Right atrium auricular region (tissue), 2 donors: ENCODE measurements around the gene PVALEF. TPM values are rescaled to one million over a fixed set of nuclear protein-coding genes. Genes with fewer than 3 reads are reported as not detected.

Experiments used
- DNase-seq: peaks from one replicate; pipeline ENCODE4 v3.0.0-alpha.2; 2019; ENCODE audit warnings: low spot score
- H3K27ac ChIP-seq, 2 donors: fragments of 200-600 bp; sonication (generic); 1 replicate in 1 of 2; 2 replicates in 1 of 2; pipeline ENCODE4 v1.5.1; 2016 to 2019
- H3K27me3 ChIP-seq, 2 donors: fragments of 200-600 bp; sonication (generic); one replicate each; pipeline versions ENCODE4 v1.5.1 to v1.6.0; 2017 to 2019
- H3K36me3 ChIP-seq: fragments of 200-600 bp; sonication (generic); one replicate; pipeline ENCODE4 v1.5.1; 2016
- H3K4me1 ChIP-seq, 2 donors: fragments of 200-600 bp; sonication (generic); one replicate each; pipeline versions ENCODE4 v1.5.1 to v1.6.0; 2017 to 2019
- H3K4me3 ChIP-seq, 2 donors: fragments of 200-600 bp; sonication (generic); 1 replicate in 1 of 2; 2 replicates in 1 of 2; pipeline ENCODE4 v1.5.1; 2017 to 2019; ENCODE audit warnings: mild to moderate bottlenecking in 1 of 2, moderate library complexity in 1 of 2
- H3K9me3 ChIP-seq, 2 donors: fragments of 200-600 bp; sonication (generic); one replicate each; pipeline ENCODE4 v1.5.1; 2019
- total RNA-seq, 2 donors: library from RNA; depleted of rRNA; stranded (reverse); fragments of >200 nt; gene quantifications; one replicate each; pipeline ENCODE4 v1.1.0, GENCODE V29; 2016
- TF ChIP-seq, protein P1 (sequence below), 2 donors: fragments of 200-600 bp; sonication (generic); IDR thresholded peaks; one replicate each; pipeline ENCODE4 v1.5.1; 2019; ENCODE audit warnings: antibody characterized with exemption in 2 of 2

PVALEF gene
- total RNA-seq, 2 donors from 2014 or later: not detected

DNA sequence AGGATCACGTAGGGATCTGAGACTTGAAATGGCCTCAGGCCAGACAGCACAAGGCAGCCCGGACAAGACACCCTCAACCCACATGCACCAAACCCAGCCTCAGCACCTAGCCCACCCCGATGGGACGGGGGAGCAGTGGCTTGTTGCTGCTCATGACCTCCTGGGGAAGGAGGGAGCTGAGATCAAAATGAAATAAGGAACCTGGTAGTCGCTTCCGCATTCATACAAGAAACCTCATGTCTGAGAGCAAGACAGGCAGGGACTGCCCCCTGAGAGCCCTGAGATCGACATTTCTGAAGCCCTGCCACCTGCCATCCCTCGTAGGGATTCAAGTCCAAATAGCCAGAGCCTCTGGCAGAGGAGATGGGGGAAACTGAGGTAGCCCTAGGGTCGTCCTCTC lies 63.1 kb downstream of the PVALEF start:
- Histone ChIP-seq H3K27me3 (no peaks in the 10 kb centered on the region), H3K27ac (no peak overlapping the region), H3K36me3 (peaks cover 26% of the 10 kb centered on the region), H3K4me3 (no peak overlapping the region), H3K9me3 (no peaks in the 10 kb centered on the region), H3K4me1 (peaks cover 0 to 6% of the 10 kb centered on the region in 2 donors)
- no peak for DNase-seq
- TF ChIP-seq, protein P1, sequence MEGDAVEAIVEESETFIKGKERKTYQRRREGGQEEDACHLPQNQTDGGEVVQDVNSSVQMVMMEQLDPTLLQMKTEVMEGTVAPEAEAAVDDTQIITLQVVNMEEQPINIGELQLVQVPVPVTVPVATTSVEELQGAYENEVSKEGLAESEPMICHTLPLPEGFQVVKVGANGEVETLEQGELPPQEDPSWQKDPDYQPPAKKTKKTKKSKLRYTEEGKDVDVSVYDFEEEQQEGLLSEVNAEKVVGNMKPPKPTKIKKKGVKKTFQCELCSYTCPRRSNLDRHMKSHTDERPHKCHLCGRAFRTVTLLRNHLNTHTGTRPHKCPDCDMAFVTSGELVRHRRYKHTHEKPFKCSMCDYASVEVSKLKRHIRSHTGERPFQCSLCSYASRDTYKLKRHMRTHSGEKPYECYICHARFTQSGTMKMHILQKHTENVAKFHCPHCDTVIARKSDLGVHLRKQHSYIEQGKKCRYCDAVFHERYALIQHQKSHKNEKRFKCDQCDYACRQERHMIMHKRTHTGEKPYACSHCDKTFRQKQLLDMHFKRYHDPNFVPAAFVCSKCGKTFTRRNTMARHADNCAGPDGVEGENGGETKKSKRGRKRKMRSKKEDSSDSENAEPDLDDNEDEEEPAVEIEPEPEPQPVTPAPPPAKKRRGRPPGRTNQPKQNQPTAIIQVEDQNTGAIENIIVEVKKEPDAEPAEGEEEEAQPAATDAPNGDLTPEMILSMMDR (IDR thresholded peaks at IDR 0.05): no peak

GRCh38 chr17:81228834-81229665 lies 63.7 kb downstream of the PVALEF start:
- Histone ChIP-seq H3K27ac (no peak overlapping the region), H3K4me1 (no peaks in the 10 kb centered on the region), H3K9me3 (no peaks in the 10 kb centered on the region), H3K36me3 (peaks cover 26% of the 10 kb centered on the region), H3K27me3 (no peaks in the 10 kb centered on the region), H3K4me3 (no peak overlapping the region)
- DNase-seq: no peak
- TF ChIP-seq, protein P1 (IDR thresholded peaks at IDR 0.05): no peak

DNA sequence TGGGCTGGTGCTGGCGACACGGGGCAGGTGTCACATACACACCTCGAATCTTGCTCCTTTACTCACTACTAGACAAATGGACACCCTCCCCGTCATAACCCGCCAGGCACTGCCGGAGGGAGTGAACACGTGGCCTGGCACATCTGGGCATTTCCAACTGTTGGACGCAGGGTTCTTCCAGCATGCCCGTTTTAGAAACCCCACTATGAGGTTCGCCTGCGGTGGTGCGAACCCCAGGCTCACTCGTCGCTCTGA lies 64.3 kb downstream of the PVALEF start:
- Histone ChIP-seq H3K9me3 (no peaks in the 10 kb centered on the region), H3K27ac (no peak overlapping the region), H3K4me1 (no peaks in the 10 kb centered on the region), H3K27me3 (no peaks in the 10 kb centered on the region), H3K36me3 (peaks cover 26% of the 10 kb centered on the region), H3K4me3 (no peak overlapping the region)
- no peak for DNase-seq
- TF ChIP-seq, protein P1 (IDR thresholded peaks at IDR 0.05): no peak

DNA sequence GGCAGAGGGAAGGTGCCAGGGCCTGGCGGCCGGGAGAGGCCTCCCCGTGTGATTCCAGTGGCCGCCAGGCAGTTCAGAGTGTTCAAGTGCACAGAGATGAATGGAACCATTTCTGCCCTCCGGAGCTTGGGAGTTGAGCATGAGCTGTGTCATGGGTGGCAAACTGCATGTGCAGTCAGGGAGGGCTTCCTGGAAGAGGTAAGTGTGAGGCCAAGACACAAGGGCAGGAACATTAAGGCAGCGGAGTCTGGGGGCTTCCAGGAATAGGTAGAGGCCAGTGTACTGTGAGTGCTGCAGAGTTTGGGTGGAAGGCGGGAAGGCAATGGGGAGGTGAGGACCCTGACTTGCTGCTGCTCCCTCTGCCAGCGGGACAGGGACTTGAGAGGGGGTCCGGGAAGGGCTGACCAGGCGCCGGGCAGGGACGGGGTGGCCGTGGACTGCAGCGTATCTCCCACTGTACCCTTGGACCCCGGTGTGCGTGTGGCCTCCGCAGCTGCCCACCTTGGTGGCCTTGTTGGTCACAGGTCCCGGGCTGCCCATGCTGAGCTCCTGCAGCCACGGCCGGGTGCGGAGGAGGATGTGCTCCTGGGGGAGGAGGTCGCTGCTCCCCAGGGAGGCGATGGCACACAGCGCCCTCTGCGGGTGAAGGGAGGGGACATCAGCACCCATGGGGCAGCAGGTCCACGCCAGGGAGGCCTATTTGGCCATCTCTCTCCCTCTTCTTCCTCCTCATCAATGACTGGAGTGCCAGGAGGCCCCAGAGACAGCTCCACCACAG lies 64.9 kb downstream of the PVALEF start:
- Histone ChIP-seq H3K9me3 (no peaks in the 10 kb centered on the region), H3K4me3 (no peak overlapping the region), H3K27me3 (no peaks in the 10 kb centered on the region), H3K4me1 (no peaks in the 10 kb centered on the region), H3K27ac (no peak overlapping the region), H3K36me3 (peaks cover 26% of the 10 kb centered on the region)
- TF ChIP-seq, protein P1 (IDR thresholded peaks at IDR 0.05): no peak
- DNase-seq: no peak

DNA sequence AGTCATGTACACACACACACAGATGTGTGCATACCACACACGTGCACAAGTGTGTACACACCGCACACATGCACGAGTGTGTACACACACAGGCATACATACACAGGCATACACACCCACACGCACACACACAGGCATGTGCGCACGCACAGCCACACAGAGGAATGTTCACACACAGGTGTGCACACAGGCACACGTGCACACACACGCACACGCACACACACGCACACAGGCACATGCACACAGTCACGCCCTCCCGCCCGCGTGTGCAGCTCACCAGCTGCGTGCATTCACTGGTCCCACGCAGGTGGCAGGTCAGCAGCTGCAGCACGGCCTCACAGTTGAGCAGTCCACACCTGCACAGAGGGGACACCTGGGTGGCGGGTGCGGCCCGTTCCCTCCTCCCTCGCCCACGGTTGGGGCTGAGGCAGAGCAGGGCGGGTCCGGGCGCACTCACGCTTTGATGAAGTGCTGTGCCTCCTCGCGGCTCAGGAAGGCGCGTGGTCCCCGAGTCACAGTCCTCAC lies 65.9 kb downstream of the PVALEF start:
- DNase-seq: no peak
- TF ChIP-seq, protein P1 (IDR thresholded peaks at IDR 0.05): no peak
- Histone ChIP-seq H3K36me3 (peaks cover 26% of the 10 kb centered on the region), H3K9me3 (no peaks in the 10 kb centered on the region), H3K27ac (no peak overlapping the region), H3K27me3 (no peaks in the 10 kb centered on the region), H3K4me1 (no peaks in the 10 kb centered on the region), H3K4me3 (no peak overlapping the region)
